Endometrium (tissue), 2 donors: ENCODE data around the gene MS4A1.
A peak's percentile ranks its signal among the peaks of the same experiment; 100 is the strongest.
"Not testable (repeated sequence)": the region's sequence is repeated elsewhere in the genome, so short reads cannot be mapped to it uniquely, and the experiment has no call there.

Source experiments
- FAIRE-seq: peaks from 2 replicates; lab custom pipeline; 2012; peaks lifted over from hg19 to GRCh38; lab: Jason Lieb, UNC
- donor health status: control.
- donor health status: control.

The MS4A1 gene

DNA sequence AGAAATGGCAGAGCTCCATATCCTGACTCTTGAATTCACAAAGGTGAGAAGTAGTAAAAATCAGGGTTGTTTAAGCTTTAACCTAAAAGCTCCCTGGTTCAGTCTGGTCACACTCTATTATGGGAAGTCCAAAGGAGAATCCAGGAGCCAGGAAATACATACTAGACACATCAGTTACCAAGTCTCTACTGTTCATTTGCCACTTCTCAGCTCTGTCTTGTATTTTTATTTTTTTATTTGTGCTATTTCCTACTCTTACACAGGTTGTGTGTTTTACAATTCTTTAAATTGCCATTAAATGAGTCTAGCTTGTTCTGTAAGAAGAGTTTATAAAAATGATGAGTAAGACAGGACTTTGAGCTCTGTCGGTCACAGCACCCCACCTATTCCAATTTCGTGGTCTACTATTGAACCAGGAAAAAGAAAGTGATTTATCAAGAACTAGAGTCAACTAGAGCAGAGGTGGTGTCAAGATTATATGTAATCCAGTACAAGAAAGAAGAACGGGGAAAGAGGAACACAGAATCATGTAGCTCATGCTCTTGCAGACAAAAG is 46.7 kb downstream of the MS4A1 start:
- FAIRE-seq = no peak

DNA sequence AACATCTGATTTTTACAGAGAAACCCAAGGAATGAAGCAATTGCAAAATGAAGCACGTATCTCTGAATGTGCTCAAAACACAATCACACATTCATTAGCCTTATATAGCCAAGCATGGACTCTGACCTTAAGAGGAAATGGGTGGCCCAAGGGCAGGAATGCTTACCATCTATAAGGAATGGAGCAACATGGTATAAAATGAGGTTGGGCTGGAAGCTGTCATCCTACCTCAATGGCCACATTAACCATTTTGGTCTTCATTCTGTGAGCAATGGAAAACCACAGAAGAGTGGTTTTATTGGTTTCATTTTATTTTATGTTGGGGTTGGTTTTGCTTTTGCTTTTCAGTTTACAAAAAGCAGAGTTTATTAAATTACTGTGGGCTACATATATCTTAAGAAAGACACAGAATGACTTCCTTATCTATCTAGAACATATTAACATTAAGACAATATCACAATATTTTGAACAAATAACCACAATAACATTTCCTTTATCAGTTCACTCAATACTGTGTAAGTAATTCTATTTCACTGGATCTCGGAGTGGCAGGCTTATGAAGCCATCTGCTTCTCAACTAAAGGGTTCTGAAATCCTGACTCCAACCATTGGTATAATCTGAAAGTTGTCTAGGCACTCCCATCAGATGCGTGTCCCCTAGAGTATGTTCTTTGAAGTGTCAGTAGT is 48.7 kb downstream of the MS4A1 start:
- no peak for FAIRE-seq

DNA sequence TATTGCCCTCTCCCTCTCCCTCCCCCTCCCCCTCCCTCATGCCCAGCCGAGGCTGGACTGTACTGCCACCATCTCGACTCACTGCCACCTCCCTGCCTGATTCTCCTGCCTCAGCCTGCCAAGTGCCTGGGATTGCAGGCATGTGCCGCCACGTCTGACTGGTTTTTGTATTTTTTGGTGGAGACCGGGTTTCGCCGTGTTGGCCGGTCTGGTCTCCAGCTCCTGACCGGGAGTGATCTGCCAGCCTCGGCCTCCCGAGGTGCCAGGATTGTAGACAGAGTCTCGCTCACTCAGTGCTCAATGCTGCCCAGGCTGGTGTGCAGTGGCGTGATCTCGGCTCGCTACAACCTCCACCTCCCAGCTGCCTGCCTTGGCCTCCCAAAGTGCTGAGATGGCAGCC is 54.0 kb downstream of the MS4A1 start:
- FAIRE-seq = not testable (repeated sequence)

DNA sequence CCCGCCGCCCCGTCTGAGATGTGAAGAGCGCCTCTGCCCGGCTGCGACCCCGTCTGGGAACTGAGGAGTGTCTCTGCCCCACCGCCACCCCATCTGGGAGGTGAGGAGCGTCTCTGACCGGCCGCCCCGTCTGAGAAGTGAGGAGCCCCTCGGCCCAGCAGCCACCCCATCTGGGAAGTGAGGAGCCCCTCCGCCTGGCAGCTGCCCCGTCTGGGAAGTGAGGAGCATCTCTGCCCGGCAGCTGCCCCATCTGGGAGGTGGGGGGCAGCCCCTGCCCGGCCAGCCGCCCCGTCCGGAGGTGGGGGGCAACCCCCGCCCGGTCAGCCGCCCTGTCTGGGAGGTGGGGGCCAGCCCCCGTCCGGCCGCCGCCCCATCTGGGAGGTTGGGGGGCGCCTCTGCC is 54.6 kb downstream of the MS4A1 start:
- FAIRE-seq = not testable (repeated sequence)

DNA sequence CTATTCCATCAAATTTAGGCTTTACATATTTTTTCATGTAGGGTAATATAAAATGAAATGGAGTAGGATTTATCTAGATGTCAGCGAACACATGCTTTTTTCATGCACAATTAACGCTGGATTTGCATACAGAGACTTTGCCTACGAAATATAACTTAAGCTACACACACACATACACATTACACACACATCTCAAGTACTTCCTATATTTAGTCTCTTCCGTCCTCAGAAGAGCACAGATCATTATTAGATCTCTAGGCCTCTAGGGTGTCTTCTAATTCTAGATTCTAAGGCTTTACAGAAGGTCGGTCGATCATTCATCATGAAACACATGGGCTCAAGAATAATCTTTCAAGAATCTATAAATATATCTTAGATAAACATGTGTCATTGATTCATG is 55.7 kb downstream of the MS4A1 start:
- FAIRE-seq = no peak

DNA sequence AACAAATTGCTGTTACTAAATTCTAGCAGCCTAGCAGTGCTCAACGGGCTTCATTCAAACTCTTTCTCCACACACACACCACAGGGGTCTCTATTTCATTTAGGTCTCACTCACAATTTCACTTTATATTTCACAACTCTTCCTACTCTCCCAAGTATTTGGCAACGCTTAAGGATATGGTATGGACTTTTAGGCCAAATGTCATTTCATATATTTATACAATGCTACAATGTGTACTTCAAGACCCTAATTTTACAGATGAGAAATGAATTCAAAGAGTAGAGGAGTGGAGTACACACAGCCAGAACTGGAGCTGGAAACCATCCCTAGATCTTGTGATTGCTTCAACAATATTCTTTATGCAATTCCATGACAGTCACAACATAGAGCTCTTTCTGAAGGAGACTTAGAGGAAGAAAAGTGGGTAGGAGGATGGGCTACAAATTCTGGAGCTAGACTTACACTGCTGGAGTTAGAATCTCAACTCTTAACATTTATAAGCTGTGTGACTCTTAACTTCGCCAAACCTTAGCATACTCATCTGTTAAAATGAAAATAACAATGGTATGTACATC is 57.1 kb downstream of the MS4A1 start:
- no peak for FAIRE-seq

DNA sequence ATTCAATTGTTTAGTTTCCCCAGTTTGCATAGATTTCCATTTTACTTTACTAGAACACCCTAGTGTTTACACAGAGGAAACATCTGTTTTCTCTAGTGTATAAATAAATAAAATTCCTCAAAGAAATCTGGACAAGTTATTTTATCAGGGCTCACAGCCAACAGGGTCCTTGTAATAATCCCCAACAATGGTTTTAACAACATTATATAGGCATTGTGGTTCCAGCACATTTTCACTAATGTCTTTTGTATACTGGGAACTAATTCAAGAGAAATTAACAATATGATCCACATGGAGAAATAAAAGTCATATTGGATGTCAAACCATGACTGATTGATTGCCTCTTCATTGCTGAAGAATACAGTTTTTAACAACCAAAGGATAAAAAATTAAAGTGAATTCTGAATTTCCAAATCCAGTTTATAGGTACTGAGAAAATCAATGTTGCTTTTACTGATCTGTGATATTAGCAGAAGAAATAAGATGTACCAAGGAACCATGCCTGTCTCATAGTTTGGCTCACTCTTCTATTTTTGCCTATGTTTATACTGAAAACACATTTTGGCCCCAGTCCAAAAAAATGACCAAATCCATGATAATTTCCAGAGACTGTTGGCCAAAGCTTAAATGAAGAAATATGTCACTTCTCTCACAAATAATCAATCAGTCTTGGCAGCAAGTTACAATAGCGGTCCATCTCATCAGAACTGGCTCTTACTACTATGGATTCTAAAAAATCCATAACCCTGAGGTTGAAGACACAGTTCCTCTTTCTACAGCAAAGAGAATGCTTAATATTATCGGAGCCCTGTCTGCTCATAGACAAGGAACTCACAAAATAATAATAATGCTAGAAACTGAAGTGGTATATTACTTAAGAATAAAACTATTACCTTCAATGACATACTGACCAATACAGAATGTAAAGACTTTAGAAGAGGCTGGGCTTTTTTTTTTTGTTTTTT is 58.1 kb downstream of the MS4A1 start:
- peak; percentile 87 for FAIRE-seq

DNA sequence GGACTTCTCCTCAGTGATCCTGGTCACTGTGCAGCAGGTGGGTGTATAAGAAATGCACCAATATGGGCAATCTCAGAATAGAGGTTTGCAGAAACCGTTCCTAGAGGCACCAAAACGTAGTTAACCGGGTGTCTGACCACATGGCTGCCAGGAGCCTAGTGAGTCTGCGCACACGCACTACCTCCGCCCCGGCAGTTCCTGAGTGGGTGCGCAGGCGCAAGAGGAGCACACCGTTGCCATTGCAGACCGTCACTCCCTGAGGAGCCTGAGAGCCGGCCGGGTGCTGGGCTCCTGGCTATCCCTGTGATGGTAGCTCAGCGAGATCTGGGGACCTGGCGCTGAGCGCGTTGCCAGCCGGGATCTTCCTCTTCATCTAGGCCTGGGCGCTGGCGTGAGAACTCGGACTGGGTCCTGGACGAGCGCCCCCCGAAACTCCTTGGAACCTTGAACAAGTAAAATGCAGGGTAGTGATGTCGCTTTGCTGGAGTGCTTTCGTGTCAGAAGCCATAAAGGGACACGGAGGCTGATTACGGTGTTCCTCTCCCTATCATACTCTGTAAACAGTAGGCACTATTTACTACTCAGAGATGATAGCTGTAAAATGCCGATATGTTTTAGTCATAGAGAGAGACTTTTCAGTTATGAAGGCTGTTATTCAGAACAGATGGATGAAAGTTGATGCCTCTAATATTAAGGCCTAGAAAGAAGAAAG is 59.7 kb downstream of the MS4A1 start, which contains the start of gene MS4A13:
Gene MS4A13 (plus strand): TSS at position 249 of the 712 bp plus-strand sequence. CDS start 2,692 bp downstream, outside the sequence.
- FAIRE-seq = no peak
